Measurements from ENCODE around the gene STAP1. TPM values are rescaled to one million over a fixed set of nuclear protein-coding genes. Genes with fewer than 3 reads are reported as not detected.

The STAP1 gene
- total RNA-seq: not detected

GRCh38 chr4:67558493-67558892, at the start of gene STAP1:
Gene STAP1, plus strand, starts transcription at chr4:67558727. Its CDS starts 83 bp downstream, at chr4:67558810.

GRCh38 chr4:67545199-67546003, 13.1 kb upstream of the STAP1 start, which contains the start of gene CENPC:
Gene CENPC, minus strand, starts transcription at chr4:67545503. Its CDS starts 148 bp downstream, at chr4:67545355.

Small RNA genes lying within 50 kb of the gene (small RNA-seq; reads per million reads assigned to genes)
- gene AC096720.1: 0 reads per million in 2 donors

Other genes with a start within 250 kb of the STAP1 start
- 10 to 100 TPM; 18.0 to 24.1 TPM for gene CENPC, start 13.2 kb upstream of the STAP1 start, total RNA-seq
- 100 to 1,000 TPM in 1 of 2 donors, 10 to 100 TPM in 1; 85.7 to 105 TPM for gene UBA6, start 142.4 kb downstream of the STAP1 start, total RNA-seq
- gene GNRHR, start 195.7 kb downstream of the STAP1 start, total RNA-seq: not detected

All from melanocyte of skin (primary cell).